Adrenal gland (tissue), 5 donors: ENCODE results near the gene PDGFD.

Experiments used
- CTCF ChIP-seq, 6 experiments: fragments of 450-650 bp in 4 of 6; fragments of 200-600 bp in 2 of 6; sonication (generic) in 1 of 6; IDR thresholded peaks; 1 replicate in 5 of 6; 2 replicates in 1 of 6; pipeline versions ENCODE4 v1.5.1 to v1.8.0; 2016 to 2021; ENCODE audit warnings: antibody characterized with exemption in 6 of 6, mild to moderate bottlenecking in 2 of 6, moderate library complexity in 1 of 6
- POLR2A ChIP-seq, 2 donors: fragments of 450-650 bp; IDR thresholded peaks; one replicate each; pipeline ENCODE4 v1.6.1; 2017; ENCODE audit warnings: antibody characterized with exemption in 2 of 2, mild to moderate bottlenecking in 2 of 2, moderate library complexity in 1 of 2
- donor health status: DM: no; HTN: no; CAD: no.

- TF ChIP-seq CTCF (IDR thresholded peaks at IDR 0.05) (no peak), POLR2A (IDR thresholded peaks at IDR 0.05) (no peak)
These were observed 256.8 kb downstream of the PDGFD start for GRCh38 chr11:103907136-103907535.
